ENCODE measurements around the gene UBE3B.
A peak's percentile ranks its signal among the peaks of the same experiment; 100 is the strongest.

UBE3B gene

DNA sequence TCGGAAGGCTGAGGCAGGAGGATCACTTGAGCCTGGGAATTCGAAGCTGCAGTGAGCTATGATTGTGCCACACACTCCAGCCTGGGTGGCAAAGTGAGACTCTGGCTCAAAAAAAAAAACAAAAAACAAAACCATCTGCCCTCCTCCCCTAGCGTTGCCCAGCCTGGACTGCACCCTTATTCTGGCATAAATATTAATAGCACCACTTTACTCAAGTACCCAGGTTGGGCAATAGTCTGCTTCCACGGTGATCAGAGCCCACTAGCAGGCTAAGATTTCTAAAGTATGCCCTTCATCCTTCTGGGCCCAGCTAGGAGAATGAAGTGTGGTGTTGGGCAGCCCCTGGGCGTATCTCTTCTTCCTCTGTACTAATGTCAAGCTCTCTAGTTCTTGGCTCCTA is 33.6 kb upstream of the UBE3B start:
- Mint-ChIP-seq H3K27ac (no peak overlapping the region), H3K9me3 (no peaks in the 10 kb centered on the region), H3K36me3 (ENCODE audit: low read depth) (no peaks in the 10 kb centered on the region), H3K27me3 (ENCODE audit: low read depth) (no peaks in the 10 kb centered on the region), H3K4me1 (ENCODE audit: low read depth) (no peaks in the 10 kb centered on the region), H3K4me3 (no peak overlapping the region)

DNA sequence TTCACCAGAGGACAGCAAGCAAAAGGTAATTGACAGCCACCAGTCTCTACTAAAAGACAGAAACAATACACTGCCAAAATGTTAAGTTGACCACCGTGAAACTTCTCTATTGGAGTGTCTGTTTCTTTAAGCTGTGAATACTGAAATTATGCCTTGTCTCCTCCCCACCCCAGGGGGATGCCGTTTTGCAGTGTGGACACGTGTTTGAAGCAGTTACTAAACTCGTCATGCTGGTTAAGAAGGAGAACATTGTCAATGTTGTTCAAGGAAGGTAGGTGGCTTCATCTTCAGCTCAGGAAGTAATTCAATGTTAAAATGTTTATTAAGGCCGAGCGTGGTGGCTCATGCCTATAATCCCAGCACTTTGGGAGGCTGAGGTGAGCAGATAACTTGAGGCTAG is 33.2 kb upstream of the UBE3B start:
- Mint-ChIP-seq H3K4me1 (ENCODE audit: low read depth) (no peaks in the 10 kb centered on the region), H3K27me3 (ENCODE audit: low read depth) (no peaks in the 10 kb centered on the region), H3K27ac (no peak overlapping the region), H3K36me3 (ENCODE audit: low read depth) (no peaks in the 10 kb centered on the region), H3K9me3 (no peaks in the 10 kb centered on the region), H3K4me3 (no peak overlapping the region)

- H3K27me3 Mint-ChIP-seq (ENCODE audit: low read depth) = no peaks in the 10 kb centered on the region
- no peaks in the 10 kb centered on the region for H3K9me3 Mint-ChIP-seq
- no peak overlapping the region for H3K27ac Mint-ChIP-seq
- H3K4me1 Mint-ChIP-seq (ENCODE audit: low read depth) = no peaks in the 10 kb centered on the region
- no peak overlapping the region for H3K4me3 Mint-ChIP-seq
- H3K36me3 Mint-ChIP-seq (ENCODE audit: low read depth) = no peaks in the 10 kb centered on the region
Measured at GRCh38 chr12:109445191-109445609, 32.2 kb upstream of the UBE3B start.

DNA sequence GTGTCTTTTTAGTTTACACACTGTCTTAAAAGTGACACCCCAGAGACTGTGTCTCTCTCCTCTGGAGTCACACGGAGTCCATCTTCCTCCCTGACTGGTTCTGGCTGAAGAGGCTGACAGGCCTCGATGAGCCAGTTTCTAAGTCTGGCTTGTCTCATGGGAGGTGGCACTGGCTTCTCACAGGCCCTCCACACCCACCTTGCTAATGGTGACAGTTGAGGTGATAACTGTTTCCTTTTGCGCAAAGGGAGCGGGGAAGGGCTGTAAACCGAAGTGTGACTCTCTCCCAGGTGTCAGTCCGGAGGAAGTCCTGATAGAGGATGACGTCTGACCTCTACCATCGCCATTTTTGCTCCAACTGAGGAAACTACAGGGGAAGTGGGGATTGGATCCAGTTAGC is 30.6 kb upstream of the UBE3B start:
- peaks cover 8% of the 10 kb centered on the region for H3K36me3 Mint-ChIP-seq (ENCODE audit: low read depth)
- H3K27ac Mint-ChIP-seq = no peak overlapping the region
- peaks cover 5% of the 10 kb centered on the region for H3K4me1 Mint-ChIP-seq (ENCODE audit: low read depth)
- no peaks in the 10 kb centered on the region for H3K27me3 Mint-ChIP-seq (ENCODE audit: low read depth)
- H3K9me3 Mint-ChIP-seq = no peaks in the 10 kb centered on the region
- H3K4me3 Mint-ChIP-seq = no peak overlapping the region

GRCh38 chr12:109447482-109447881 is 30.0 kb upstream of the UBE3B start:
- Mint-ChIP-seq H3K9me3 (no peaks in the 10 kb centered on the region), H3K4me3 (no peak overlapping the region), H3K4me1 (ENCODE audit: low read depth) (peaks cover 5% of the 10 kb centered on the region), H3K27me3 (ENCODE audit: low read depth) (no peaks in the 10 kb centered on the region), H3K36me3 (ENCODE audit: low read depth) (peaks cover 8% of the 10 kb centered on the region), H3K27ac (no peak overlapping the region)

DNA sequence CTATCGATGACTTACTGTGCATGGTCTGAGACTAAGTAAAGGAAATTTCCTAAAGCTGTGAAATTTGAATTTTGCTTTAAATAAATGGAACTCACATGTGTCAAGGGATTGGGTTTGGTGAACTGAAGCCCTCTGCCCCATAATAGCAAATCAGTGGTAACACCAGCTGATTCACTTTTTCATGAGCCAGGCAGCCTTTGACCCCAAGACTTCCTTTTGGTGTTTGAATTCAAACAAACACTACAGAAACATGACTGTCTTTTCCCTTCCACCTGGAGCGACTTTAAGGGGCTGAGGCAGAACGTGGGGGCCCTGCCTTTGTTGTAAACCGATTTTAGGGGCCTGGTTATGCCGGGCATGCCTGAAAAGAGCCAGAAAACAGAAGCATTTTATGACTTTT is 29.2 kb upstream of the UBE3B start:
- Mint-ChIP-seq H3K27ac (no peak overlapping the region), H3K9me3 (no peaks in the 10 kb centered on the region), H3K27me3 (ENCODE audit: low read depth) (no peaks in the 10 kb centered on the region), H3K4me1 (ENCODE audit: low read depth) (peaks cover 5% of the 10 kb centered on the region), H3K4me3 (no peak overlapping the region), H3K36me3 (ENCODE audit: low read depth) (peaks cover 8% of the 10 kb centered on the region)

GRCh38 chr12:109448707-109449390 is 28.6 kb upstream of the UBE3B start:
- no peak overlapping the region for H3K27ac Mint-ChIP-seq
- H3K36me3 Mint-ChIP-seq (ENCODE audit: low read depth) = peaks cover 11% of the 10 kb centered on the region
- no peaks in the 10 kb centered on the region for H3K9me3 Mint-ChIP-seq

DNA sequence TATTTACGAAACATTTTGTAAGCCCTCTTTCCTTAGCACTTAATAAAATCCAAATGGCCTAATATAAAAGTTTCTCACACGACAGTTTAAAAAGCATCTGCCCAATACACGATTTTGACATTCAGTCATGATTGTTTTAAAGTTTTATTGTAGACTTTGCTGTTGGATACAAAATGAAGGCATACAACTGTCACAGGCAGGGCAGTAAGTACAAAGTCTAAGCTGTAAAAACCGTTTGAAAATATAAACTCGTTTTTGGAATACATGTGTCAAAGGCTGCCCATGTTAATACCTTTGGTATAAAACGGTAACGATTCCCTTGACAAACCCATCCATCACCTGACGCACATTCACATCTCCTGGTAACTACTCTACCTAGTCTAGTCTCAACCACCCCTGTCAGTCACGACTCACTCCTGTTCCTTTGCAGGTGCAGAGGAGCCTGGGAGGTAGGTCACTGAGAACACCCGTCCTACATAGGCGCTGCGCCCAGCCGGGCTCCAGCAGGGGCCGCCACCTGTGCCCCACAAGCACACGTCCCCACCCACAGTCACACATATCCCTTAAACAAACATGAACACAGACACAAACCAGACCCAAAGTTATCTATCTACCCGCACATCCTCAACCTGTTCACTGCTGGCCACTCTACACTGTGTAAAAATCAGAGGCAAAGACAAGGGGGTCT is 27.4 kb upstream of the UBE3B start:
- Mint-ChIP-seq H3K4me1 (ENCODE audit: low read depth) (peaks cover 5% of the 10 kb centered on the region), H3K27me3 (ENCODE audit: low read depth) (no peaks in the 10 kb centered on the region), H3K4me3 (no peak overlapping the region), H3K36me3 (ENCODE audit: low read depth) (peaks cover 15% of the 10 kb centered on the region), H3K27ac (no peak overlapping the region), H3K9me3 (no peaks in the 10 kb centered on the region)

More at GRCh38 chr12:109448707-109449390, 28.6 kb upstream of the UBE3B start:
- Mint-ChIP-seq H3K4me3 (no peak overlapping the region), H3K4me1 (ENCODE audit: low read depth) (peaks cover 5% of the 10 kb centered on the region), H3K27me3 (ENCODE audit: low read depth) (no peaks in the 10 kb centered on the region)

- H3K27ac Mint-ChIP-seq = no peak overlapping the region
- peaks cover 20% of the 10 kb centered on the region for H3K36me3 Mint-ChIP-seq (ENCODE audit: low read depth)
- H3K4me3 Mint-ChIP-seq = no peak overlapping the region
Measured at GRCh38 chr12:109450980-109451379, 26.5 kb upstream of the UBE3B start.

GRCh38 chr12:109451400-109451799 is 26.0 kb upstream of the UBE3B start:
- Mint-ChIP-seq H3K4me1 (ENCODE audit: low read depth) (peaks cover 5% of the 10 kb centered on the region), H3K4me3 (no peak overlapping the region), H3K27me3 (ENCODE audit: low read depth) (no peaks in the 10 kb centered on the region), H3K27ac (no peak overlapping the region), H3K36me3 (ENCODE audit: low read depth) (peaks cover 20% of the 10 kb centered on the region), H3K9me3 (no peaks in the 10 kb centered on the region)

More at GRCh38 chr12:109450980-109451379, 26.5 kb upstream of the UBE3B start:
- H3K4me1 Mint-ChIP-seq (ENCODE audit: low read depth) = peaks cover 5% of the 10 kb centered on the region
- no peaks in the 10 kb centered on the region for H3K27me3 Mint-ChIP-seq (ENCODE audit: low read depth)
- no peaks in the 10 kb centered on the region for H3K9me3 Mint-ChIP-seq

GRCh38 chr12:109452489-109452888 is 24.9 kb upstream of the UBE3B start:
- no peaks in the 10 kb centered on the region for H3K27me3 Mint-ChIP-seq (ENCODE audit: low read depth)
- no peaks in the 10 kb centered on the region for H3K9me3 Mint-ChIP-seq
- peaks cover 26% of the 10 kb centered on the region for H3K36me3 Mint-ChIP-seq (ENCODE audit: low read depth)
- H3K4me1 Mint-ChIP-seq (ENCODE audit: low read depth) = peaks cover 5% of the 10 kb centered on the region
- H3K27ac Mint-ChIP-seq = no peak overlapping the region
- H3K4me3 Mint-ChIP-seq = no peak overlapping the region

DNA sequence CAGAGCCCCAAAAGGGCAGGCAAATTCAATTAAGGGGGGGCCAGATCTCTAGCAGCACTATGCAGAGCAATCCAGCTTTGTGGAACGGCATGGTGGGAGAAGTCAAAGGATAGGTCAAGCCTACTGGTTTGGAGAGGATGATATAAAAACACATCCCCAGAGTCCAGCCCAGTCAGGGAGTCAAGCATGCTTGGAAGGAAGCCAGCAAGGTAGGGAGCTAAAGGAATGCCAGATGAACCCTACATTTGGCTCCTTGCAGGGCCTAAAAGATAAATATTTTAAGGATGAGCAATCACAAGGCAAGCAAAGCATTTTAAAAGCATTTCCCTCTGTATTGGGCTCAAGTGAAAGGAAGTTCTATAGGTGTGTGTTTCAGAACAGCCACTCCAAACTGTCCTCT is 21.7 kb upstream of the UBE3B start:
- Mint-ChIP-seq H3K27me3 (ENCODE audit: low read depth) (no peaks in the 10 kb centered on the region), H3K4me3 (no peak overlapping the region), H3K9me3 (no peaks in the 10 kb centered on the region), H3K4me1 (ENCODE audit: low read depth) (peaks cover 21% of the 10 kb centered on the region), H3K27ac (no peak overlapping the region), H3K36me3 (ENCODE audit: low read depth) (peaks cover 36% of the 10 kb centered on the region)

- H3K9me3 Mint-ChIP-seq = no peaks in the 10 kb centered on the region
- H3K4me3 Mint-ChIP-seq = peak overlapping the region; percentile 43
- H3K27ac Mint-ChIP-seq = peak overlapping the region; percentile 91
- H3K36me3 Mint-ChIP-seq (ENCODE audit: low read depth) = peaks cover 30% of the 10 kb centered on the region
- no peaks in the 10 kb centered on the region for H3K27me3 Mint-ChIP-seq (ENCODE audit: low read depth)
- peaks cover 29% of the 10 kb centered on the region for H3K4me1 Mint-ChIP-seq (ENCODE audit: low read depth)
Measured at GRCh38 chr12:109458086-109458485, 19.3 kb upstream of the UBE3B start.

- no peaks in the 10 kb centered on the region for H3K9me3 Mint-ChIP-seq
- H3K36me3 Mint-ChIP-seq (ENCODE audit: low read depth) = peaks cover 27% of the 10 kb centered on the region
- peak overlapping the region; percentile 76 for H3K27ac Mint-ChIP-seq
- peaks cover 36% of the 10 kb centered on the region for H3K4me1 Mint-ChIP-seq (ENCODE audit: low read depth)
- no peak overlapping the region for H3K4me3 Mint-ChIP-seq
- no peaks in the 10 kb centered on the region for H3K27me3 Mint-ChIP-seq (ENCODE audit: low read depth)
Measured at GRCh38 chr12:109458771-109459208, 18.6 kb upstream of the UBE3B start.

- H3K4me3 Mint-ChIP-seq = no peak overlapping the region
- peaks cover 25% of the 10 kb centered on the region for H3K36me3 Mint-ChIP-seq (ENCODE audit: low read depth)
- peaks cover 41% of the 10 kb centered on the region for H3K4me1 Mint-ChIP-seq (ENCODE audit: low read depth)
- H3K27ac Mint-ChIP-seq = peak overlapping the region; percentile 76
- H3K9me3 Mint-ChIP-seq = no peaks in the 10 kb centered on the region
- no peaks in the 10 kb centered on the region for H3K27me3 Mint-ChIP-seq (ENCODE audit: low read depth)
Measured at GRCh38 chr12:109459247-109459646, 18.2 kb upstream of the UBE3B start.

Measured in T-helper 1 cell treated with Interleukin-12 subunit alpha and Interleukin-12 subunit beta and Interleukin-4 antibody, amounts not matched to agents 30 μg/mL and 1 μg/mL, for 36 hours (primary cell).